ENCODE results near the gene FAM200B.

Gene FAM200B

DNA sequence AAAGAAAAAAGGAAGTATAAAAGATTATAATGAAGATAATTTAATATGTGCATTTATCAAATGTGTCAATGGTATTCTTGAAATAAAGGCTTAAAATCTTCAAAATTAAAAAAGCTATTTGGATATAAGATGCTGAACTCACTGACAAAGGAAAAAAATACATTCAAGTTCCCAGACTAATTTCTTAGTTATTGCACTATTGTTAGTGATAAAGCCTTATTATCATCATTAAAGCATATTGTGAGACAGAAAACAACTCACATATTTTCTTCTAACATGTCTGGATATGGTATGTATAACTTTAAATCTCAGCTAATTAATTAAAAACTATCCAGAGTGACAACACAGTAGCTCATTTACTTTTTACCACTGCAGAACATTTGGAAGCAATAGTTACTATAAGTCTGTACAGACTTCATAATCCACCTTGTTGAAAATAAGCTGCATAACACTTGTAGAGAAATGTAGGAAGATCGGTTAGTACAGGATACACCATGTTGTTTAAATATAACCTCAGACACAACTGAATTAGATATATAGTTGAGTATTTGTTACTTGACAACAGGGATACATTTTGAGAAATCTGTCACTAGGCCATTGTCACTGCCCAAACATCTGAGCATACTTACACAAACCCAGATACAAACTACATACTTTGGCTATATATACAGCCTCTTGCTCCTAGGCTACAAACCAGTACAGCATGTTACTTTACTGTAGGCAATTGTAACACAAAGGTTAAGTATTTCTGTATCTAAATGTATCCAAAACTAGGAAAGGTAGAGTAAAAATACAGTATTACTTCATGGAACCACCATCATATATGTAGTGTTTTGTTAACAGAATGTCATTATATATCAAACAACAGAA is 12.8 kb upstream of the FAM200B start:
- DNase-seq (ENCODE audit: low read depth in 3 of 3): no peak

DNA sequence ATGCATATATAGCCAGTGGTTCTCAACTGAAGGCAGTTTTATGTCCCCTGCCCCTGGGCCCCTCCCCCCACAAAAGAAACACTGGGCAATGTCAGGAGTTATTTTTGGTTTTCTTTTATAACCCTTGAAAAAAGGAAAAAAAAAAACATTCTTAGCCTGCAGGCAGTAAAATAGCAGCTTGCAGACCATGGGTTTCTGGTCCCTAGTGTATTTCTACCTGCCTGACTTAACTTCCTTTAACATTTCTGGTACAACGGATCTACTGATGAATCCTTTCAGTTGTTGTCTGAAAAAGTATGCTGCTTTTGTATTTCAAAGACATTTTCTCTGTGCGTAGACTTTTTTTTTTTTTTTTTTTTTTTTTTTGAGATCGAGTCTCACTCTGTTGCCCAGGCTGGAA is 11.1 kb upstream of the FAM200B start:
- no peak for DNase-seq (ENCODE audit: low read depth in 3 of 3)

DNA sequence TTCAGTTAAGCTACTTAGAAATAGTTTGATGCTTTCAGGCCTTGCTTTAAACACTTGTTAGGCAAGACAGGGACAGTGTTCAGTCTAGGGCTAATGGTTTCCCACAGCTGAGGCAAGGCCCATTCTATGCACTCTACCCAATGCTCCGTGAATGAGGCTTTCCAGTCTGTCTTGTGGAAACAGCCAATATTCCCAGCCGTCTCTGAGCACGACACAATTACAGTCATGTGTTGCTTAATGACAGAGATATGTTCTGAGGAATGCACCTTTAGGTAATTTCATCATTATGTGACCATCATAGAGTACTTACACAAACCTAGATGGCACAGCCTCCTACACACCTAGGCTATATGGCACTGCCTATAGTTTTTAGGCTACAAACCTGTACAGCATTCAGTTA is 9.5 kb upstream of the FAM200B start:
- no peak for DNase-seq (ENCODE audit: low read depth in 3 of 3)

DNA sequence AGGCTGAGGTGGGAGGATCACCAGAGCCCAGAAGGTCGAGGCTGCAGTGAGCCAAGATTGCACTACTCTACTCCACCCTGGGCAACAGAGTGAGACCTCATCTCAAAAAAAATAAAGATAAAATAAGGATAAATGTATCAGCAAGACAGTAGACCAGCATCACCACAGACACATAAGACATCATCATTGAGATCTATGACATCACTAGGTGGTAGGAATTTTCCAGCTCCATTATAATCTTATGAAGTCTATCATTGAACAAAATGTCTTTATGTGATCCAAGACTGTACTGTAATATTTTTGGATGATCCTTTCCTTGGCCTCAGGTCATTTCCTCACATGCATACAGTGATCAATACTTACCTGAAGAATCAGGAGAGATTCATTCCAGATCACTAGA is 8.3 kb upstream of the FAM200B start:
- no peak for DNase-seq (ENCODE audit: low read depth in 3 of 3)

DNA sequence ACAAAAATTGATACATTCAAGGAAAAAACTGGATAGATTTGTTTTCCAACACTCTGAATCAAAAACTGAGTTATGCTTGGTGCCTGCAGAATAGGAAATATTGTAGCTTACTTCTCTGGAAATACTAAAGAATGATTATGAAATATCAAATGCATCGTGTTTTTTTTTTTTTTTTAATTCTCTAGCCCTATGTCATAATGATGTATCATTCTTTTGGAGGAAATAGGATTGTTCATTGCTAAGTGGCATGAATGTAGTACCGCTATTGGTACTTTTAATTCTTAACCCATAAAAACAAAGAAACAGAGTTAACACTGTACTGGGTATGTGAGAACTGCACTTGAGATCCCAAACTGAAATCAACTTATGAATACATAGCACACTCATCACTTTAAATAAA is 7.6 kb upstream of the FAM200B start:
- DNase-seq (ENCODE audit: low read depth in 3 of 3): no peak

DNA sequence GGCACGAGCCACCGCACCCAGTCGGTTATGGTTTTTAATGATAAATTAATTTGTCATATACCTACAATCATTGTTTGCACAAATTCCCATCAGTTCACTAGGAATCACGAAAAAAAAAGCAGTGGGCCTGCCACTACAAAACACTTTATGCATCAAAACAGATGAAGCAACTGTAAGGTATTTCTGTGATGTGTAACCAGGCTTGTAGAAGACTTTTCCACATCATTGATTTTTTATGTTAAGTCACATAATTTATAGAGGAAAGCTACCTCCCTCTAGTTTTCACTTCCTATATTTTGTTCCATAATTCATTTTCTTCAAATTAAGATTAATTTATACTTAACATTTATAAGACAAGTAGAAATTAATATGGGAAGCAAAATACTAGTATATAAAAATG is 6.7 kb upstream of the FAM200B start:
- no peak for DNase-seq (ENCODE audit: low read depth in 3 of 3)

DNA sequence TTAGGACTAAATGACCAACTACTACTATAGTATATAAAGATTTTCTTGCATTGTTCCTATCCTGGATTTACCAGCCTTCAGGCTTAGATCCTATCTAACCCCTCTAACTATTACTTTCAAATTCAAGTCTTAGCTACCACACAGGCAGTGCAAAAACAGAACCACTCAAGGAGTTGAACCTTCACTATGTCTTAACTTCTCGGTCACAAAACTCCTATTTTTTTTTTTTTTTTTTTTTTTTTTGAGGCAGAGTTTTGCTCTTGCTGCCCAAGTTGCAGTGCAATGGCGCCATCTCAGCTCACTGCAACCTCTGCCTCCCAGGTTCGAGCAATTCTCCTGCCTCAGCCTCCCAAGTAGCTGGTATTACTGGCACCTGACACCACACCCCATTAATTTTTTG is 6.3 kb upstream of the FAM200B start:
- DNase-seq (ENCODE audit: low read depth in 3 of 3): no peak

DNA sequence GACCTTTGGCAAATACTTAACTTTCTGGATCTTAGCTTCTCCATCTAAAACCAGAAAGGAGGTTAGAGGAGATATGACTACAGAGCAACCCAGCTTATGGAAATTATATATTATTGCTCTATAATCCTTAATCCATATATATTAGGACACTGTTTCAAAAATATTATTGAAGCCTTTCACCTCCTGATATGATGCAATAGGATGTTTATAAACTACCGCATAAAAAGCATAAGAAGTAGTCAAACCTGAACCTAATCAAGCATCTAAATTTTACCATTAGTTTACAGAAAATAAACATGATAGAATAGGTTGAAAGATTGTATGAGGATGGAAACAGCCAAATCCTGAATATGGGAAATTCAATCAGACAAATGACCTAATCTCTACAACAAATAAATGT is 5.6 kb upstream of the FAM200B start:
- no peak for DNase-seq (ENCODE audit: low read depth in 3 of 3)

DNA sequence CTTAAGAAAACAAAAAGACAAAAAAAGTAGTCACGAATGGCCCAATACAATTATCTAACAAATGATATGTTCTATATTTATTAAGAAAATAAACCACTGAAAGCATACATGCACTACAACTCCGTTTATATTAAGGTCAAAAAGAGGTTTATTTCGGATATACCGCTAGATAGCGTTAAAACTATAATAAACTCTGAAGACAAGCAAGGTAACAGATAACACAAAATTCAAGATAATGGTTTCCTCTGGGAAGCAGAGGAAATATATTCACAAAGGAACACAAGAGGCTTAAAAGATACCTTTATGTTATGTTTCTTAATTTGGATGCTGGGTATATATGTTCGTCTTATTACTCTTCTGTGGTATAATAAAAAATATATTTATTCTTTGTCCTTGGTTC is 4.7 kb upstream of the FAM200B start:
- no peak for DNase-seq (ENCODE audit: low read depth in 3 of 3)

DNA sequence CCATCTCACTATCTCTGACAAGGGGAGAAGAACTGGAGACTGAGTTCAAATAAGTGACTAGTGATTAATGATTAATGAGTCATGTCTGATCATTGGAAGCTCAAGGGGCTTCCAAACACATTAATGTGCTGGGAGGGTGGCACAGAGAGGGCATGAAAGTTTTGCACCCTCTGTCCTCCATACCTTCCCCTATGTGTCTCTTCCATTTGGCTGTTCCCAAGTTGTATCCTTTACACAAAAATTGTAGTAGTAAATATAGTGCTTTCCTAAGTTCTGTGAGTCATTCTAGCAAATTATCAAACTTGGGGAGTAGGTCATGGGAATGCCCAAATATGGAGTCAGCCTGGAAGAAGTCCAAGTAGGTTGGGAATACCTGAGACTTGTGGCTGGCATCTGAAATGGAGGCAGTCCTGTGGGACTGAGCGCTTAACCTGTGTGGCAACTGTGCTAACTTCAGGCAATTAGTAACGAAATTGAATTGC is 4.1 kb upstream of the FAM200B start:
- no peak for DNase-seq (ENCODE audit: low read depth in 3 of 3)

DNA sequence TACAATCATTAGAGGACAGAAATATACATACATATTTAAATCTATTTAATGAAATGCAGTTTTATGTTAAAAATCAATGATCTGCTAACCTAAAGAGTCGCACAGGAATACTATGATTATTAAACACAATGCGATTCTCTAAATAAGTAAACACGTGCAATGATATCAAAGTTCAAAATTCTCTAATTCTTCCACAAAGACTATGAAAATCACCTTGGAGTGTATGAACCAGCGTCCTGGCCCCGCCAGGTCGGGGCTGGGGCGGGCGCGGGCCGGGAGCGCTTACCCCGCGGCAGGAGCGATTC is 608 bp upstream of the FAM200B start:
- no peak for DNase-seq (ENCODE audit: low read depth in 3 of 3)

DNA sequence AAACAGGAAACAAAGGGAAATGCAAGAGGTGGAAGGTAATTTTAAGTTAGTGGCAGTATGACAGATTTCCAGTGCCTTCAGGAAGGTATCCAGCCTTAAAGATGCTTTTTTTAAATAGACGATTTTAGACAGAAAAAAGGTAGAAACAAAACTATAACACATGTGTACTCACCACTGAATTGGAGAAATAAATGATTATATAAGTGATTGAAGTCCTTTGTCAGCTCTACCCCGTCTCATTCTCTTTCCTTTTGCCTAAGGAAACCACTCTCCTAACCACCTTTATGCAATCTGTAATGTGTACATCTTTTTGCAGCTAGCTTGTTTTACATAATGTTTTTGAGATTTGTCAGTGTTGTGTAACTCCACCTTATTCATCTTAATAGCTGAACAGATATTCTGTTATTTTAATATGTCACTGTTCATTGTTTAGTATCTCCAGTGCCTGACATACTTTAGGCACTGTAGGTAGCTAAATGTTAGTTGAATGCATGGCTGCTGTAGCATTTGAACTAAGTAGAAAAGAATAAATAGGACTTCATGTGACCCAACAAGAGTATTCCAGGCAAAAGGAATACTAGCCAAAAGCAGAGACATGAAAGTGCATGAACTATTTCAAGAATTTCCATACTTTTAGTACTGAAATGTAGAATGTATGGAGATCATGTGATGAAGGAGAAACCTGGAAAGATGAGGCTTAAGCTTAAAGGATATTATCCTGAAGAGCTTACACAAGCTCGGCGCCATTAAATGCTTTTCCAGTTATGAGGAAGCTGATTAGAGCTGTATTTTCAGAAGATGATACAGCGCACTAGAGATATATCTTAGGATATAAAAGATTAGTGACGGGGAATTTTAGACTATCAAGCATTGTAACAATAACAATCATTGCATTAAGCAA is 865 bp downstream of the FAM200B start:
- no peak for DNase-seq (ENCODE audit: low read depth in 3 of 3)

DNA sequence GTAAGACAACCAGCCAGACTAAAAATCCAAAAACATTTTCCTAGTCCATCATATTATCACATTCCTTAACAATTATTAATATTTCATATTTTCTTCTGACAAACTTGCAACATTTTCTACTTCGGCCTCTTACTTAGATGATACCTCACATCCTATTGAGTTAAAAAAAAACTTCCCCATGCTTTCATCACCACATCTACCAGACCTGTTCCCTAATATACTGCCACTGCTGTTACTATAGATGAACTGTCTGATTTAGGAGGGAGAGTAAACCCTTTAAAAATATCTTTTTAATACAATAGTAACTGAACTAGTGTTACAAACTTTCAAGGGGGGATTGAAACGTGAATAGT is 1.5 kb downstream of the FAM200B start:
- no peak for DNase-seq (ENCODE audit: low read depth in 3 of 3)

DNA sequence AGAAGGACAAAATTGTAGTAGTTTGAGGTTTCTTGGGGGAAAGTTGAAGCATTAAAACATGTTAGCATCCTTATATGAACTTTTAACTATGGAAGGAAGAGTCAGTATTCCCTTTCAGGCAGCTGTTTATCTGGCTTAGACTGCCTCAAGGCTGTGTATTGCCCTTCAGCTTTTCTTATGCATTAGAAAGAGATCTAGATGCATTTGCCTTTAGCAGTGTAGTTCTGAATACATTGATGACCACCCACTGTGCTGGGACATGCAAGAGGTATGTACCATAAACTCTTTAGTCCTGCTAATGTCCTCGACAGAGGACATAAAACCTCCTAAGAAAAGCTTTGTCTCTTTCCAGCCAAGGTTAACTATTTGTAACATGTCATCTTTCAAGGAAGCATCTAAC is 2.9 kb downstream of the FAM200B start:
- no peak for DNase-seq (ENCODE audit: low read depth in 3 of 3)

DNA sequence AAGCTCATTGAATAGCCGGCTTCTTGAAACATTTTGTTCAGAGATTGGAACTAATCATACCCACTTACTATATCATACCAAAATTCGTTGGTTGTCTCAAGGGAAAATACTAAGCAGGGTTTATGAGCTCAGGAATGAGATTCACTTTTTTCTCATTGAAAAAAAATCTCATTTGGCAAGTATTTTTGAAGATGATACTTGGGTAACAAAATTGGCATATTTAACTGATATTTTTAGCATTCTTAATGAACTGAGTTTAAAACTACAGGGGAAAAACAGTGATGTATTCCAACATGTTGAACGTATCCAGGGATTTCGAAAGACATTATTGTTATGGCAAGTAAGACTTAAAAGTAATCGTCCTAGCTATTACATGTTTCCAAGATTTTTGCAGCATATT is 6.4 kb downstream of the FAM200B start:
- no peak for DNase-seq (ENCODE audit: low read depth in 3 of 3)

DNA sequence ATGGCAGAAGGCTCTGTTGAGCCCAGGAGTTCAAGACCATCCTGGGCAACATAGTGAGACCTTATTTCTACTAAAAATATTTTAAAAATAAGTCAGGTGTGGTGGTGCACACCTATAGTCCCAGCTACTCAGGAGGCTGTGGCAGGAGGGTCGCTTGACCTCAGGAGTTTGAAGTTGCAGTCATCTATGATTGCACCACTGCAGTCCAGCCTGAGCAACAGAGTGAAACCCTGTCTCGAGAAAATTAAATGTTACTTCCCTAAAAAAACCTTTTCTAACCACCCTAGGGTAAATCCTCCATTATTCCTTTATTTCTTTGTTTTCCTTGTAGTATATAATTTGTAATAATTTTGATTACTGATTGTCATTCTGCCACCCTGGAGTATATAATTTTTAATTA is 7.9 kb downstream of the FAM200B start:
- no peak for DNase-seq (ENCODE audit: low read depth in 3 of 3)

DNA sequence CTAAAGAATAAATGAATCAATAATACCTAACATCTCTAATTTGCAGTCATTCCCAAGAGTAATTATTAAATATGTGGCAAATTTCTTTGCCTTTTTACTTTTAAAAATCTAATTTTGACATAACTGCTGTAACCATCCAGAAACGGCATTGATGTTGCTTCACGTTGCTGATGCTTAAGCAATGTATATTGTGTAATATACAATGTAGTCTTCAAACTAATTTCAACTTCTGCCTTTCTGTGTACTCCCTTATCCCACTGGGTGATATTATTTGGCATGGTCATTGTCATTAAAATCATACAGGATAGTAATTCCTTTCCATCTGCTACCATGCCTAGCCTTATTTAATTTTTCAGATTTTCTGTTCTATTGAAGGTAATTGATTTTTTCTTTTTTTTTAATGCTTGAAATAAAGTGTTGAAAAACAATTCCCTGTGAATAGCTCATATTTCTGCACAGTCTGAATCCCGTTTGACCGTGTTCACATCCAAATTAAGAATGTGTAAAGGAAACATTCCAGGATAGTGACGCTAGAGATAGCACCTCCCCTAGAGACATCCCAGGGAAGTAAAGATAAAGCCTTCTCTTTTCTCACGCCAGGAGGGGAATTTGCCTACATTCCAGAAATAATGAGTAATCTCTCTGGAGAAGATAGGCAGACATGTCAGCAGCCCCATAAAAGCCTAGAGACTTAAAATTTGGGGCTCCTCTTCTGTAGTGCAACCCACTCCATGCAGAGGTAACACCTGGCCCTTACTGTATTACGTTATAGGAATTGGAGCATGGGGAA is 8.6 kb downstream of the FAM200B start:
- DNase-seq (ENCODE audit: low read depth in 3 of 3): no peak

DNA sequence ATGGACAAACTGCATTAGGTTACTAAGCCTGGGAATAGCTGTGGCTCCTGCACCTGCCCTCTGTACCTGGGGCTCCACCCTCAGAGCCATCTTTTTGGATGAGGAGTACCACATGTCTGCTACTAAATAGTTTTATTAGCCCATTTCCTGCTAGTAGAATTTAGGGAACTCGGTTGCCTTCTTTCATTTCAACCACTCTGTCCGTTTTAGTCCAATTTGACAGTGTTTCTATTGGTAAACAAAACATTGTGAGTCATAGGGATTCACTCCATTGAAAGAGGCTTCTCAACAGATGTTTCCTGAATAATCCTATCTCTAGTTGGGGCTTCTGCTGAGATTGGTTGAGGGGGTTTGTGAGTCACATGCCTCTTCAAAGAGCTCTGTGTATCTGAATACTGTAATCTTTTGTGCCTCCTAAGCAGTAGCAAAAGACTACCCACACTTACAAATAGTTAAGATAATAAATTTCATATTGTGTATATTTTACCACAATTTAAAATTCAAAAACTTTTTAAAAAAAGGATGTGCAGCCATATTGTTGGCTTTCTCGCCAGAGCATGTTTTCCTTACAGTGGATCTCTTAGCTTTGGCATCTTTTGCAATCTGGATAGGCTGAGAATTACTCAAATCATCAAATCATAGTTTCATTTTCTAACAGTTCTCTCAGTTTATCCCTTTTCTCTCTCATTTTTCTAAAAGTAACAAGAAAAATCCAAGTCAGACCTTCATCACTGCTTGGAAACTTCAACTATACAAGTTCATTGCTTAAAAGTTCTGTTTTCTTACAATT is 9.9 kb downstream of the FAM200B start:
- DNase-seq (ENCODE audit: low read depth in 3 of 3): no peak

DNA sequence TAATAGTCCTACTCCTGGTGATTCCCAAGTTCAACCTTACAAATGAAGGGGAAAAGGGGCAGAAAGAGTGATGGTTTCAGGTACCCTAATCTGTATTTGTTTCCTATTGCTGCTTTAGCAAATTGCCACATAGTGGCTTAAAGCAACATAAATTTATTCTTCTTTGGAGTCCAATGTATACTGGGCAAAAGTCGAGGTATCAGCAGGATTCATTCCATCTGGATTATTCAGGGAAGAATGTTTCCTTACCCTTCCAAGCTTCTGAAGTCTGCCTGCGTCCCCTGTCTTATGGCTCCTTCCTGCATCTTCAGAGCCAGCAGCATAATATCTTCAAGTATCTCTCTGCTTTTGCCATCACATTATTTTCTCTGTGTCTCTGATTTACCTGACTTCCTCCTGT is 11.0 kb downstream of the FAM200B start:
- DNase-seq (ENCODE audit: low read depth in 3 of 3): no peak

DNA sequence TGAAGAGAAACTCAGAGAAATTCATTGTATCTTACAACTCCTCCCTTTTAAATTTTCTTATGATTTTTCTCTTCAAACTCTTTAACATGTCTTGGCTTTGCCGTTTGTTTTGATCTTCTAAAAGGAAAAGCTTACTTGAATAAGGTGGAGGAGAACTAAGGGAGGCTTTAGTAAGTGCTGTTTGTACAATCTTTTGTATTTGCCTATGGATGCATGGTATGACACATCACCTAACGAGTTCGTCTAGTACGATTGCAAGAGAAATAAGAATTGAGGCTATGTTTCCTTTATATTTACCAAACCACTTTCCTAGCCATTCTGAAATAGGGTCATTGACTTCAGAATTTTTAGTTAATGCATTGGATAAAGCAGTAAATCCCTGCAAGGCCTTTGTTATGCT is 12.8 kb downstream of the FAM200B start:
- no peak for DNase-seq (ENCODE audit: low read depth in 3 of 3)

DNA sequence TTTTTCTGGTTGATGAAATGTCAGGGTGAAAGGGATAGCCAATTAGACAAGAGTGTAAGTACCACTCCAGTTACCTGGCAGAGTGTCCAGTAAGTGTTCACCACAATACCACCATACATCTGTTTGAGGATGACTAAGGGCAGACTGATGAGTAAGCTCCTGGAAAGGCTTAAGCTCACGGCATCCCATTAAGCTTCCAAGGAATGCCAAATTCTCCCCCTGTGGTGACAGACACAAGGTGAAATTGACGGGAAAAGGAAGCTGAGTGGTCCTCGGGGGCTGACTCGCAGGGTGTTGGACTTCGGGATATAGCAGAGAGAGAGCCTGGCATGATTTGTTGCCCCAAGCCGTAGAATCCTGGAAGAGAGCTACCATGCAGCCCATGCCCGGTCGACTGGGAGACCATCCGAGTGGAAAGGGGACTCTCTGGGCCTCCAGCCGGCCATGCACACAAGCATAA is 13.6 kb downstream of the FAM200B start:
- DNase-seq (ENCODE audit: low read depth in 3 of 3): no peak

All from stimulated activated CD4-positive, alpha-beta T cell treated with anti-CD3 and anti-CD28 coated beads, TNF-alpha, amount 100 ng/mL, for 4 hours (primary cell).